Measurements from ENCODE around the gene KIAA1210.
"Not testable (repeated sequence)": the region's sequence is repeated elsewhere in the genome, so short reads cannot be mapped to it uniquely, and the experiment has no call there.

Gene KIAA1210

GRCh38 chrX:119040432-119040831 is 87.2 kb downstream of the KIAA1210 start:
- DNase-seq (ENCODE audit: low read depth in 1 of 2, low spot score in 1 of 2): no peak

DNA sequence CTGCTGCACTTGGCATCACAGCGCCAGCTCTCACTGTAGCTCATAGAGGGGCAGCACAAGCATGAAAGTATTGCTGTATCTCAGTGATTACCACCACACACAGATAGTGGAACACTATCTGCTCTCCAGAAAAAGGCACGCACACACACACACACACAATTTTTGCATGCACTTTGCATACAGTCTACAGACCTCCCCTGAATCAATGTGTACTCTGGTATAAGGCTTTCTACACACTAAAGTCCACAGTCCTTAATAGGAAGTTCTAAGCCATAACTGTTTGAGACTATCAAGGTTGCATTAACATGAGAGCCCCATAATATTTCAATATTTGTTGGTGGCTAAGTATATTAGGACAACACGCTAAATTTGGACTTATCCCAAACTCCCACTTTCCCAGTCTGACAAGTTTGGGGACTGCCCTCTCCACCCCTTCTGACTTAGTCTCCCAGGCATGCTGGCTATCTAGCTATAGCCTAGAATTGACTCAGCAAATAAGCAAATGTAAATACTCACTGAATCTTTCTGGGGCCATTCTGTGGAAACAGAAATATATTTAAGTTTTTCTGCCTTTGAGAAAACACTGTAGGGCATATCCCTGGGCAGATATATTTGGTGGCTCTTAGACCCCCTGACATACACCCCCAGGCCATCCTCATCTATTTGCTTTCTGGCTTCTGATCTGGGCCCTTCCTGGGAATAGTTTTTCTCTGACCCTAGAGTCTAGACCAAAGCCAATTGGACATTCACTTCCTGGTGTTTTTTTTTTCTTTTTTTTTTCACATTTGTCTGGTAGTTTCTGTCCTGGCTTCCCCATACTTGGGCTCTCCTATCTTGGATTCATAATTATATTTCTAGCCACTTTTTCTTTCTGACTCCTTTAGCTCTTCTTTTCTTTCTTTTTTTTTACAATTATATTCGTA is 91.2 kb downstream of the KIAA1210 start:
- no peak for DNase-seq (ENCODE audit: low read depth in 1 of 2, low spot score in 1 of 2)

GRCh38 chrX:119030990-119031389 is 96.6 kb downstream of the KIAA1210 start:
- no peak for DNase-seq (ENCODE audit: low read depth in 1 of 2, low spot score in 1 of 2)

DNA sequence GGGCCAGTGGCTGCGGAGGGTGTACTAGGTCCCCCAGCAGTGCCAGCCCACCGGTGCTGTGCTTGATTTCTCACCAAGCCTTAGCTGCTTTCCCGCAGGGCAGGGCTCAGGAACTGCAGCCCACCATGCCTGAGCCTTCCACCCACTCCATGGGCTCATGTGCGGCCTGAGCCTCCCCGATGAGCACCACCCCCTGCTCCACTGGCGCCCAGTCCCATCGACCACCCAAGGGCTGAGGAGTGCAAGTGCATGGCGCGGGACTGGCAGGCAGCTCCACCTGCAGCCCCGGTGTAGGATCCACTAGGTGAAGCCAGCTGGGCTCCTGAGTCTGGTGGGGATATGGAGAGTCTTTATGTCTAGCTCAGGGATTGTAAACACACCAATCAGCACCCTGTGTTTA is 98.0 kb downstream of the KIAA1210 start:
- DNase-seq (ENCODE audit: low read depth in 1 of 2, low spot score in 1 of 2): not testable (repeated sequence)

DNA sequence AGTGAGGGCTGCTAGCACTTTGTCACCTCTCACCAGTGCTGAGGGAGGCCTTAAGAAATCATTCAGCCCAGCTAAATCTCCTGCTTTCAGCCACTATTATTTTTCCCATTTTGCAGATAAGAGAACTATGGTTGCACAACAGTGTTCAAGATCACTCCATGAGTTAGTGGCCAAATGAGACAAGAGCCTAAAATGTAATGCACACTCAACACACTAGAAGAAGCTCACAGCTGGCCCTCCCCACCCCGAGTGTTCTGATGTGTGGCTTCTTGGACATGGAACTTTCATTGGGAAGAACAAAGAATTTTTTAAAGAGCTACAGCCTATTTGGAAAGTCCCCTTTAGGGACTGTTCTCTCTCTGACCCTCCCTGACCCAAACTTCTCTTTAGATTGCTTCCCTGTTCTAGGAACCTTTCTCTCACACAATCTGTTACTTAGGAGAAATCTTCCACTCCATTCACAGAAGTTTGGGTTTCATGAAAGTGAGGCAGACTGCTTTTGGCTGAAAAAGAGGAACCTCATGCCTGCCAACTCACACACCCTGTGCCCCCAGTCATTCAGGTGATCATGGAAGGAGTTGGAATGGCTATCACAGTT is 98.8 kb downstream of the KIAA1210 start:
- no peak for DNase-seq (ENCODE audit: low read depth in 1 of 2, low spot score in 1 of 2)
